Sigmoid colon (tissue), 7 donors: ENCODE data around the gene TIMP3. TPM values are rescaled to one million over a fixed set of nuclear protein-coding genes. Genes with fewer than 3 reads are reported as not detected.

ENCODE experiments used
- DNase-seq: peaks from one replicate; pipeline ENCODE4 v3.0.0-alpha.2; 2019
- H3K27ac ChIP-seq, 4 donors: fragments of 200-600 bp; sonication (generic); one replicate each; pipeline ENCODE4 v1.5.1; 2016 to 2019; ENCODE audit warnings: mild to moderate bottlenecking in 1 of 4
- H3K27me3 ChIP-seq, 3 donors: fragments of 200-600 bp; sonication (generic); one replicate each; pipeline ENCODE4 v1.5.1; 2019; ENCODE audit warnings: mild to moderate bottlenecking in 1 of 3
- H3K36me3 ChIP-seq, 4 donors: fragments of 200-600 bp; sonication (generic); one replicate each; pipeline ENCODE4 v1.5.1; 2016 to 2019
- H3K4me1 ChIP-seq, 4 donors: fragments of 200-600 bp; sonication (generic); one replicate each; pipeline ENCODE4 v1.5.1; 2017 to 2019
- H3K4me3 ChIP-seq, 4 donors: fragments of 200-600 bp; sonication (generic); one replicate each; pipeline ENCODE4 v1.5.1; 2017 to 2019; ENCODE audit warnings: mild to moderate bottlenecking in 2 of 4, moderate library complexity in 1 of 4
- H3K9me3 ChIP-seq, 4 donors: fragments of 200-600 bp in 3 of 4; sonication (generic) in 3 of 4; one replicate each; pipeline versions ENCODE4 v1.5.1 to v1.6.1; 2013 to 2019
- CTCF ChIP-seq, 4 experiments: fragments of 450-650 bp in 3 of 4; fragments of 200-600 bp in 1 of 4; IDR thresholded peaks; one replicate each; pipeline ENCODE4 v1.5.1; 2016 to 2019; ENCODE audit warnings: antibody characterized with exemption in 4 of 4, mild to moderate bottlenecking in 3 of 4, moderate library complexity in 2 of 4
- EP300 ChIP-seq, 4 donors: sonication (generic); formaldehyde crosslinking; IDR thresholded peaks; one replicate each; pipeline ENCODE4 v1.6.1; 2017; ENCODE audit warnings: antibody characterized with exemption in 4 of 4
- POLR2A ChIP-seq, 2 donors: fragments of 450-650 bp; IDR thresholded peaks; one replicate each; pipeline ENCODE4 v1.6.1; 2016; ENCODE audit warnings: antibody characterized with exemption in 2 of 2, mild to moderate bottlenecking in 2 of 2, moderate library complexity in 2 of 2
- POLR2AphosphoS5 ChIP-seq, 4 donors: sonication (generic); formaldehyde crosslinking; IDR thresholded peaks; one replicate each; pipeline ENCODE4 v1.6.1; 2017; ENCODE audit warnings: antibody characterized with exemption in 4 of 4
- WGBS, 2 donors: extraction: QIAGEN DNeasy Blood & Tissue Kit; methylation state at CpG; one replicate each; pipeline ENCODE4 v1.1.7; 2013; 5-methylcytosine and 5-hydroxymethylcytosine counted together
- intact Hi-C: fragments of 100-400 bp; cut with DNase I; formaldehyde crosslinking; loops from one replicate; pipeline ENCODE4 v1.15.1; 2023
- polyA plus RNA-seq, 3 donors: library from polyadenylated mRNA; stranded (reverse); fragments of 200-250 nt; gene quantifications; one replicate each; pipeline ENCODE4 v1.2.3, GENCODE V29; 2013
- total RNA-seq, 4 donors: library from RNA; depleted of rRNA; stranded (reverse); fragments of >200 nt; gene quantifications; one replicate each; pipeline ENCODE4 v1.1.0, GENCODE V29; 2016
- donor health status: healthy with polysubstance abuse.
- donor health status: Bipolar disorder and iron deficiency.
- donor health status: healthy.

TIMP3 gene
- total and polyA plus RNA-seq, 7 donors = 4.6 to 295 (median 120) TPM

GRCh38 chr22:32887324-32887980 is 85.9 kb downstream of the TIMP3 start:
- H3K27ac ChIP-seq = no peak overlapping the region

GRCh38 chr22:32888976-32889375 is 87.5 kb downstream of the TIMP3 start:
- Histone ChIP-seq H3K27me3 (no peaks in the 10 kb centered on the region), H3K36me3 (no peaks in the 10 kb centered on the region), H3K9me3 (no peaks in the 10 kb centered on the region), H3K27ac (no peak overlapping the region), H3K4me1 (peaks cover 0 to 14% (median 13%) of the 10 kb centered on the region in 4 donors), H3K4me3 (no peak overlapping the region)
- 84 to 89% methylated on average over 3 of the region's 3 CpGs for WGBS, 2 donors
- TF ChIP-seq EP300 (IDR thresholded peaks at IDR 0.05) = no peak
- TF ChIP-seq POLR2A (IDR thresholded peaks at IDR 0.05) = no peak
- no peak for TF ChIP-seq POLR2AphosphoS5 (IDR thresholded peaks at IDR 0.05)
- no peak for TF ChIP-seq CTCF (IDR thresholded peaks at IDR 0.05)
- intact Hi-C loops = no loop called here
- no peak for DNase-seq

More at GRCh38 chr22:32887324-32887980, 85.9 kb downstream of the TIMP3 start:
- Histone ChIP-seq H3K4me3 (no peak overlapping the region), H3K4me1 (peaks cover 0 to 14% (median 13%) of the 10 kb centered on the region in 4 donors), H3K36me3 (no peaks in the 10 kb centered on the region), H3K9me3 (no peaks in the 10 kb centered on the region), H3K27me3 (no peaks in the 10 kb centered on the region)
- TF ChIP-seq EP300 (IDR thresholded peaks at IDR 0.05) (no peak), POLR2AphosphoS5 (IDR thresholded peaks at IDR 0.05) (no peak), POLR2A (IDR thresholded peaks at IDR 0.05) (no peak), CTCF (IDR thresholded peaks at IDR 0.05) (no peak)
- DNase-seq = no peak
- intact Hi-C loops = no loop called here
- 74 to 79% methylated on average over 7 of the region's 7 CpGs for WGBS, 2 donors

GRCh38 chr22:32896891-32897290 is 95.4 kb downstream of the TIMP3 start:
- TF ChIP-seq POLR2A (IDR thresholded peaks at IDR 0.05) = no peak
- TF ChIP-seq POLR2AphosphoS5 (IDR thresholded peaks at IDR 0.05) = no peak
- no peak for TF ChIP-seq EP300 (IDR thresholded peaks at IDR 0.05)
- TF ChIP-seq CTCF (IDR thresholded peaks at IDR 0.05) = no peak
- Histone ChIP-seq H3K4me3 (no peak overlapping the region), H3K27ac (no peak overlapping the region), H3K27me3 (no peaks in the 10 kb centered on the region), H3K36me3 (no peaks in the 10 kb centered on the region), H3K9me3 (no peaks in the 10 kb centered on the region), H3K4me1 (no peaks in the 10 kb centered on the region)
- WGBS, 2 donors = 49 to 74% methylated on average over 7 of the region's 7 CpGs
- intact Hi-C loops = no loop called here
- DNase-seq = no peak

GRCh38 chr22:32897400-32897799 is 95.9 kb downstream of the TIMP3 start:
- Histone ChIP-seq H3K36me3 (no peaks in the 10 kb centered on the region), H3K27ac (no peak overlapping the region), H3K27me3 (no peaks in the 10 kb centered on the region), H3K4me3 (no peak overlapping the region), H3K4me1 (no peaks in the 10 kb centered on the region), H3K9me3 (no peaks in the 10 kb centered on the region)
- TF ChIP-seq EP300 (IDR thresholded peaks at IDR 0.05) (no peak), CTCF (IDR thresholded peaks at IDR 0.05) (no peak), POLR2A (IDR thresholded peaks at IDR 0.05) (no peak), POLR2AphosphoS5 (IDR thresholded peaks at IDR 0.05) (no peak)
- 93 to 97% methylated on average over 5 of the region's 5 CpGs for WGBS, 2 donors
- DNase-seq = no peak
- intact Hi-C loops = no loop called here
